Sigmoid colon (tissue), 3 donors: Measurements from ENCODE around the gene GOLGA8B.

Experiments
- POLR2A ChIP-seq, 2 donors: fragments of 450-650 bp; IDR thresholded peaks; one replicate each; pipeline ENCODE4 v1.6.1; 2016; ENCODE audit warnings: antibody characterized with exemption in 2 of 2, mild to moderate bottlenecking in 2 of 2, moderate library complexity in 2 of 2
- TF ChIP-seq, protein P1 (sequence below), 4 experiments: fragments of 450-650 bp in 3 of 4; fragments of 200-600 bp in 1 of 4; IDR thresholded peaks; one replicate each; pipeline ENCODE4 v1.5.1; 2016 to 2019; ENCODE audit warnings: antibody characterized with exemption in 4 of 4, mild to moderate bottlenecking in 3 of 4, moderate library complexity in 2 of 4

DNA sequence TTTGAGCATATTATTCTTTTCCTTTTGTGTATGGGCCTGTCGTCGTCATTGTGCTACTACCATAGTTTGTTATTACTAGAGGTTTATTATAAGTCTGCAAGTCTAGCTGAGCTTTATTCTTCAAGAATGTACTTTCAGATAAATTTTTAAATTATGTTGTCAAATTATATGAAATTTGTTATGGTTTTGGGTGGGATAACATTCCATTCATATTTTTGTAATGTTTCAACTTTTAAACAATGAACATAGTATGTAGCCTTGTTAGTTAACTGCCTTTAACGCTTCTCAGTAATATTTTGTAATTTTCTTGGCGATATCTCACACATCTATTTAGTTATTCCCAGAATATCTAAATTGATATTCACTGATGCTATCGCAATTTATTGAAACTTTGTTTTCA is 41.6 kb upstream of the GOLGA8B start:
- TF ChIP-seq, protein P1, sequence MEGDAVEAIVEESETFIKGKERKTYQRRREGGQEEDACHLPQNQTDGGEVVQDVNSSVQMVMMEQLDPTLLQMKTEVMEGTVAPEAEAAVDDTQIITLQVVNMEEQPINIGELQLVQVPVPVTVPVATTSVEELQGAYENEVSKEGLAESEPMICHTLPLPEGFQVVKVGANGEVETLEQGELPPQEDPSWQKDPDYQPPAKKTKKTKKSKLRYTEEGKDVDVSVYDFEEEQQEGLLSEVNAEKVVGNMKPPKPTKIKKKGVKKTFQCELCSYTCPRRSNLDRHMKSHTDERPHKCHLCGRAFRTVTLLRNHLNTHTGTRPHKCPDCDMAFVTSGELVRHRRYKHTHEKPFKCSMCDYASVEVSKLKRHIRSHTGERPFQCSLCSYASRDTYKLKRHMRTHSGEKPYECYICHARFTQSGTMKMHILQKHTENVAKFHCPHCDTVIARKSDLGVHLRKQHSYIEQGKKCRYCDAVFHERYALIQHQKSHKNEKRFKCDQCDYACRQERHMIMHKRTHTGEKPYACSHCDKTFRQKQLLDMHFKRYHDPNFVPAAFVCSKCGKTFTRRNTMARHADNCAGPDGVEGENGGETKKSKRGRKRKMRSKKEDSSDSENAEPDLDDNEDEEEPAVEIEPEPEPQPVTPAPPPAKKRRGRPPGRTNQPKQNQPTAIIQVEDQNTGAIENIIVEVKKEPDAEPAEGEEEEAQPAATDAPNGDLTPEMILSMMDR (IDR thresholded peaks at IDR 0.05): no peak
- no peak for TF ChIP-seq POLR2A (IDR thresholded peaks at IDR 0.05)
